ENCODE data around the gene RPL28. TPM values are rescaled to one million over a fixed set of nuclear protein-coding genes. Genes with fewer than 3 reads are reported as not detected.

RPL28 gene
- total and polyA plus RNA-seq, 2 donors (not counting 3 experiments of a cell fraction or from before 2014, with no cell fraction given) = 1,872 to 3,435 TPM

GRCh38 chr19:55352549-55353145 is 33.1 kb upstream of the RPL28 start:
- POLR2A ChIA-PET = no interaction called here
- no peaks in the 10 kb centered on the region for H3K79me2 ChIP-seq (ENCODE audit: control insufficient read depth, insufficient read depth, low read length)
- H3K36me3 ChIP-seq (ENCODE audit: control insufficient read depth in 2 of 2, extremely low read depth in 1 of 2, insufficient read depth in 2 of 2, low read length in 2 of 2) = no peaks in the 10 kb centered on the region
- intact Hi-C loops (cut with micrococcal nuclease) (loop anchor here (1.0 kb wide), 1 partner anchor 13 kb away; the partner anchor contains the start of gene KMT5C), dilution Hi-C loops (cut with MboI; ENCODE audit: extremely low pct_ligation_motif_present, low sequenced_read_pairs) (no loop called here)
- no peak for TF ChIP-seq FOS (IDR thresholded peaks at IDR 0.05; ENCODE audit: borderline replicate concordance, insufficient read depth, low read length)
- no peak for TF ChIP-seq POLR2A (IDR thresholded peaks at IDR 0.05; ENCODE audit: low read depth, low read length)
- TF ChIP-seq CTCF (IDR thresholded peaks at IDR 0.05; ENCODE audit: extremely low read depth in 1 of 2, insufficient read depth in 1 of 2, low read depth in 1 of 2, low read length in 2 of 2) = no peak
- no peak for TF ChIP-seq MAX (IDR thresholded peaks at IDR 0.05; ENCODE audit: insufficient read depth, insufficient read length)
- TF ChIP-seq GATA2 (IDR thresholded peaks at IDR 0.05; ENCODE audit: insufficient read depth, insufficient read length, low read depth, low read length) = no peak
- no peak for TF ChIP-seq EZH2 (IDR thresholded peaks at IDR 0.05; ENCODE audit: borderline replicate concordance, low read depth, low read length, severe bottlenecking)
- TF ChIP-seq MYC (IDR thresholded peaks at IDR 0.05; ENCODE audit: low read depth, low read length) = no peak
- no peak for TF ChIP-seq POLR2AphosphoS5 (IDR thresholded peaks at IDR 0.05; ENCODE audit: insufficient read depth, low read depth, low read length)
- no peak for TF ChIP-seq JUN (IDR thresholded peaks at IDR 0.05; ENCODE audit: borderline replicate concordance, insufficient read depth, insufficient read length, low read depth)
- H3K9me3 ChIP-seq (replicated peaks; ENCODE audit: control insufficient read depth, insufficient read depth, low read length) = no peaks in the 10 kb centered on the region
- CTCF ChIA-PET = interaction anchor here (0.8 to 1.0 kb wide), 2 partner anchors 13 to 66 kb away, joined by 3 read pairs; partner anchors contain the start of gene KMT5C
- H2AFZ ChIP-seq (ENCODE audit: low read depth, low read length) = no peak overlapping the region
- no peak overlapping the region for H3K27ac ChIP-seq (ENCODE audit: insufficient read depth, low read depth, low read length)
- no peaks in the 10 kb centered on the region for H3K9me1 ChIP-seq (replicated peaks; ENCODE audit: control insufficient read depth, extremely low read depth, insufficient read depth, low read length)
- H3K4me3 ChIP-seq (replicated peaks in 1 of 3; ENCODE audit: insufficient read depth in 1 of 3, low read depth in 1 of 3, low read length in 3 of 3) = no peak overlapping the region
- BruUV-seq (replicated peaks) = no TSS peak
- peaks cover 4% of the 10 kb centered on the region for H3K4me1 ChIP-seq (ENCODE audit: control insufficient read depth, extremely low read depth, insufficient read depth, low read length)
- H3K9ac ChIP-seq (replicated peaks; ENCODE audit: extremely low read depth, insufficient read depth, low read length) = no peak overlapping the region
- no peak overlapping the region for H3K4me2 ChIP-seq (ENCODE audit: insufficient read depth, low read length)
- DNase-seq (ENCODE audit: low read depth, low spot score) (no peak), FAIRE-seq (no peak)
- H4K20me1 ChIP-seq (replicated peaks; ENCODE audit: control insufficient read depth, extremely low read depth, insufficient read depth, low read length) = no peaks in the 10 kb centered on the region
- peaks cover 26 to 31% of the 10 kb centered on the region in 2 experiments for H3K27me3 ChIP-seq (ENCODE audit: control insufficient read depth in 2 of 2, insufficient read depth in 2 of 2, low read length in 2 of 2)
